Left ventricle myocardium inferior (tissue), 1 donor: ENCODE results near the gene STRADA. TPM values are rescaled to one million over a fixed set of nuclear protein-coding genes. Genes with fewer than 3 reads are reported as not detected.

ENCODE experiments used
- DNase-seq: peaks from one replicate; pipeline ENCODE4 v3.0.0-alpha.2; 2020
- H3K27ac ChIP-seq: fragments of 200-600 bp; replicated peaks from 2 replicates; pipeline ENCODE4 v1.8.0; 2021
- H3K27me3 ChIP-seq: fragments of 200-600 bp; 2 replicates; pipeline ENCODE4 v1.8.0; 2021; ENCODE audit warnings: low read depth
- H3K36me3 ChIP-seq: fragments of 200-600 bp; 2 replicates; pipeline ENCODE4 v1.8.0; 2021
- H3K4me1 ChIP-seq: fragments of 200-600 bp; 2 replicates; pipeline ENCODE4 v1.8.0; 2021
- H3K4me3 ChIP-seq: fragments of 200-600 bp; 2 replicates; pipeline ENCODE4 v1.8.0; 2021; ENCODE audit warnings: mild to moderate bottlenecking, moderate library complexity
- H3K9me3 ChIP-seq: fragments of 200-600 bp; replicated peaks from 2 replicates; pipeline ENCODE4 v1.8.0; 2021
- CTCF ChIP-seq: fragments of 200-600 bp; IDR thresholded peaks from 2 replicates; pipeline ENCODE4 v1.8.0; 2021; ENCODE audit warnings: antibody characterized with exemption, mild to moderate bottlenecking, borderline replicate concordance
- intact Hi-C: fragments of 100-400 bp; cut with micrococcal nuclease; formaldehyde crosslinking; loops from one replicate; pipeline ENCODE4 v1.11.0; 2022
- total RNA-seq: library from RNA; stranded (reverse); fragmentation: NEBNext Ultra II Directional; extraction: Animal tissue kit (Norgen Biotek cat#: 25700); gene quantifications from one replicate; pipeline ENCODE4 v1.2.1, GENCODE V29; 2021
- donor health status: DM: no; HTN: yes; CAD: no; lungs with severe emphysema.

STRADA gene
- total RNA-seq, 1 donor from 2014 or later = 14.6 TPM

DNA sequence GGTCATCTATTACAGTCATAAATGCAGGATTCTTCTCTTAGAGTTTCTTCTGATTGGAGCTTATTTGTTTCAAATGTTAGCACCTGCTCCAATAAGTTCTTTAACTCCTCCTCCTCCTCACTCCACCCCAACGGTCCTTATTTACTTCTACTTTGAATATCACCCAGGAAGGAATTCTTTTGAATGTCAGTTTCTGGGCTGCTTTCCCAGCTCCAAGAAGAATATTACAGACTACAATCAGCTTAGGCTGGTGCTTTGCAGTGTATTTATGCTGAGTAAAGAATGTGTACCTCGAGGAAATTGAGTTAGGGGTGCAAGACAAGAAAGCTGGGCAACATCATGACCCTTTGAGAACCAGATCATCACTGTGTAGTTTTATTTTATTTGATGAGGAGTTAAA is 88.5 kb downstream of the STRADA start:
- peaks cover 54% of the 10 kb centered on the region for H3K36me3 ChIP-seq
- H3K9me3 ChIP-seq = no peaks in the 10 kb centered on the region
- no peak overlapping the region for H3K27ac ChIP-seq
- TF ChIP-seq CTCF = no peak
- no peak overlapping the region for H3K4me3 ChIP-seq
- no peak for DNase-seq
- H3K27me3 ChIP-seq = no peaks in the 10 kb centered on the region
- H3K4me1 ChIP-seq = peaks cover 7% of the 10 kb centered on the region
- intact Hi-C loops = no loop called here

Other genes with a start within 250 kb of the STRADA start
- gene KCNH6, start 218.4 kb downstream of the STRADA start, total RNA-seq = not detected
- gene DCAF7, start 191.3 kb downstream of the STRADA start, total RNA-seq = 45.7 TPM
- gene TACO1, start 140.9 kb downstream of the STRADA start, total RNA-seq = 44.7 TPM
- gene MAP3K3, start 119.4 kb downstream of the STRADA start, total RNA-seq = 41.3 TPM
- gene LIMD2, start 41.7 kb downstream of the STRADA start, total RNA-seq = 2.7 TPM
- 79.6 TPM for gene CCDC47, start 31.8 kb upstream of the STRADA start, total RNA-seq
- 51.7 TPM for gene DDX42, start 32.4 kb upstream of the STRADA start, total RNA-seq
- gene PSMC5, start 85.6 kb upstream of the STRADA start, total RNA-seq = 115 TPM
- gene FTSJ3, start 85.9 kb upstream of the STRADA start, total RNA-seq = 36.7 TPM
- gene SMARCD2, start 100.9 kb upstream of the STRADA start, total RNA-seq = 21.0 TPM
- gene CSH2, start 131.9 kb upstream of the STRADA start, total RNA-seq = not detected
- not detected for gene GH2, start 140.1 kb upstream of the STRADA start, total RNA-seq
- gene CSH1, start 154.8 kb upstream of the STRADA start, total RNA-seq = not detected
- not detected for gene CSHL1, start 169.5 kb upstream of the STRADA start, total RNA-seq
- gene GH1, start 177.0 kb upstream of the STRADA start, total RNA-seq = not detected
- gene CD79B, start 190.5 kb upstream of the STRADA start, total RNA-seq = 4.6 TPM
- 1.2 TPM for gene SCN4A, start 231.1 kb upstream of the STRADA start, total RNA-seq